ENCODE results near the gene FUCA1.

DNA sequence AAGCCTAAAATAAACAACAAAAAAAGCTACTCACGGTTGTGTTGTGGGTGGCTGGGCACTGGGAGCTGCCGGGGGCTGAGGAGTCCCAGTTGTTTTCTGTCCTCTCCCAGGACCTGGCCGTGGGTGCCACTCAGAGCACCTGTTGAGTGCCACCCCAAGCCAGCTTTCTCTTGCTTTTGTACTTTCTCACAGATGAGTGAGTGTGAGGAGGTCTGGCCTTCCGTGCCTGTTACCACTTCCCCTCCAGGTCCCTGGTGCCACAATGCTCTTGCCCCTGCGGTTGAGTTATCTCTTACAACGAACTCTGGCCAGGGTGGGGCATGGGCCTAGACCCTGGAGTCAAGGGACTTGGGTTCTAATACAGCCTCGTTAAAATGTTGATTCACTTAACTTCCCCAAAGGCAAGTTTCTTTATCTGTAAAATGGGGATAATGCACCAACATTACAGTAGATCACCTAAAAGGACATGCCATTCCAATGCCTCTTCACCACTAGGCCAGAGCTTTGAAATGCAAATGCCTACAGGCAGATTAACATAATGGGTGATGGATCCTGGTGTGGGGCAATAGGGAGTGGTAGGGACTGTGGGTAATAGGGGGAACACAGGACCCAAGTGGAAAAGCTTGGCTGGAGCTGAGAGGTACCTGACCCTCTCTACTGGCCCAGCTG lies 45.3 kb upstream of the FUCA1 start, which contains the start of gene CNR2:
- TF ChIP-seq, protein P1, sequence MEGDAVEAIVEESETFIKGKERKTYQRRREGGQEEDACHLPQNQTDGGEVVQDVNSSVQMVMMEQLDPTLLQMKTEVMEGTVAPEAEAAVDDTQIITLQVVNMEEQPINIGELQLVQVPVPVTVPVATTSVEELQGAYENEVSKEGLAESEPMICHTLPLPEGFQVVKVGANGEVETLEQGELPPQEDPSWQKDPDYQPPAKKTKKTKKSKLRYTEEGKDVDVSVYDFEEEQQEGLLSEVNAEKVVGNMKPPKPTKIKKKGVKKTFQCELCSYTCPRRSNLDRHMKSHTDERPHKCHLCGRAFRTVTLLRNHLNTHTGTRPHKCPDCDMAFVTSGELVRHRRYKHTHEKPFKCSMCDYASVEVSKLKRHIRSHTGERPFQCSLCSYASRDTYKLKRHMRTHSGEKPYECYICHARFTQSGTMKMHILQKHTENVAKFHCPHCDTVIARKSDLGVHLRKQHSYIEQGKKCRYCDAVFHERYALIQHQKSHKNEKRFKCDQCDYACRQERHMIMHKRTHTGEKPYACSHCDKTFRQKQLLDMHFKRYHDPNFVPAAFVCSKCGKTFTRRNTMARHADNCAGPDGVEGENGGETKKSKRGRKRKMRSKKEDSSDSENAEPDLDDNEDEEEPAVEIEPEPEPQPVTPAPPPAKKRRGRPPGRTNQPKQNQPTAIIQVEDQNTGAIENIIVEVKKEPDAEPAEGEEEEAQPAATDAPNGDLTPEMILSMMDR (IDR thresholded peaks at IDR 0.05; ENCODE audit: poor library complexity, severe bottlenecking), result no peak
- TF ChIP-seq EZH2 (IDR thresholded peaks at IDR 0.05; ENCODE audit: borderline replicate concordance, insufficient read depth, low read length, poor library complexity, severe bottlenecking), result no peak
- TF ChIP-seq SMC3 (conservative IDR thresholded peaks at IDR 0.05; ENCODE audit: poor library complexity), result no peak
- TF ChIP-seq POLR2AphosphoS5 (IDR thresholded peaks at IDR 0.05), result no peak
- TF ChIP-seq, protein P2, sequence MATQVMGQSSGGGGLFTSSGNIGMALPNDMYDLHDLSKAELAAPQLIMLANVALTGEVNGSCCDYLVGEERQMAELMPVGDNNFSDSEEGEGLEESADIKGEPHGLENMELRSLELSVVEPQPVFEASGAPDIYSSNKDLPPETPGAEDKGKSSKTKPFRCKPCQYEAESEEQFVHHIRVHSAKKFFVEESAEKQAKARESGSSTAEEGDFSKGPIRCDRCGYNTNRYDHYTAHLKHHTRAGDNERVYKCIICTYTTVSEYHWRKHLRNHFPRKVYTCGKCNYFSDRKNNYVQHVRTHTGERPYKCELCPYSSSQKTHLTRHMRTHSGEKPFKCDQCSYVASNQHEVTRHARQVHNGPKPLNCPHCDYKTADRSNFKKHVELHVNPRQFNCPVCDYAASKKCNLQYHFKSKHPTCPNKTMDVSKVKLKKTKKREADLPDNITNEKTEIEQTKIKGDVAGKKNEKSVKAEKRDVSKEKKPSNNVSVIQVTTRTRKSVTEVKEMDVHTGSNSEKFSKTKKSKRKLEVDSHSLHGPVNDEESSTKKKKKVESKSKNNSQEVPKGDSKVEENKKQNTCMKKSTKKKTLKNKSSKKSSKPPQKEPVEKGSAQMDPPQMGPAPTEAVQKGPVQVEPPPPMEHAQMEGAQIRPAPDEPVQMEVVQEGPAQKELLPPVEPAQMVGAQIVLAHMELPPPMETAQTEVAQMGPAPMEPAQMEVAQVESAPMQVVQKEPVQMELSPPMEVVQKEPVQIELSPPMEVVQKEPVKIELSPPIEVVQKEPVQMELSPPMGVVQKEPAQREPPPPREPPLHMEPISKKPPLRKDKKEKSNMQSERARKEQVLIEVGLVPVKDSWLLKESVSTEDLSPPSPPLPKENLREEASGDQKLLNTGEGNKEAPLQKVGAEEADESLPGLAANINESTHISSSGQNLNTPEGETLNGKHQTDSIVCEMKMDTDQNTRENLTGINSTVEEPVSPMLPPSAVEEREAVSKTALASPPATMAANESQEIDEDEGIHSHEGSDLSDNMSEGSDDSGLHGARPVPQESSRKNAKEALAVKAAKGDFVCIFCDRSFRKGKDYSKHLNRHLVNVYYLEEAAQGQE (IDR thresholded peaks at IDR 0.05; ENCODE audit: borderline replicate concordance), result no peak
